Occipital lobe (tissue), 2 donors: ENCODE measurements around the gene MSANTD1. TPM values are rescaled to one million over a fixed set of nuclear protein-coding genes. Genes with fewer than 3 reads are reported as not detected.

ENCODE experiments used
- DNase-seq: peaks from one replicate; lab custom pipeline; 2025; lab: John Stamatoyannopoulos, UW
- total RNA-seq: library from RNA; depleted of rRNA; stranded (reverse); fragments of >200 nt; gene quantifications from one replicate; pipeline ENCODE4 v1.2.3, GENCODE V29; 2014

The MSANTD1 gene
- total RNA-seq, 1 donor from 2014 or later = 5.9 TPM

DNA sequence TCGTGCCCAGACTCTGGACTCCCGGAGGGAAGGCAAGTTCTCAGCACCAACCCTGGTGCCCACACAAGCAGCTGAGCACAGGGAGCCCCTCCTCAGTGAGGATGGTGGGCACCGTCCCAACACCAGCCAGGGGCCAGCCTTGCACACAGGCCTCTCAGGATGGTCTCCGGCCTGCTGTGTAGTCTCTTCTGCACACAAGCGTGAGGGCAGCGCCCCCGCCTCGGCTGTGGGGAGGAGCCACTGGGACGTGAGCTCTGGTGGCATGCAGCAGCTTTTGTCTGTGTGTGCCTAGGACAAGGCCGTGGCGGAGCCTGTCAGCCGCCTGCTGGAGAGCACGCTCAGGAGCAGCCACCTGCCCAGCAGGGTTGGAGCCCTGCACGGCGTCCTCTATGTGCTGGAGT, 16.1 kb upstream of the MSANTD1 start:
- DNase-seq = no peak

DNA sequence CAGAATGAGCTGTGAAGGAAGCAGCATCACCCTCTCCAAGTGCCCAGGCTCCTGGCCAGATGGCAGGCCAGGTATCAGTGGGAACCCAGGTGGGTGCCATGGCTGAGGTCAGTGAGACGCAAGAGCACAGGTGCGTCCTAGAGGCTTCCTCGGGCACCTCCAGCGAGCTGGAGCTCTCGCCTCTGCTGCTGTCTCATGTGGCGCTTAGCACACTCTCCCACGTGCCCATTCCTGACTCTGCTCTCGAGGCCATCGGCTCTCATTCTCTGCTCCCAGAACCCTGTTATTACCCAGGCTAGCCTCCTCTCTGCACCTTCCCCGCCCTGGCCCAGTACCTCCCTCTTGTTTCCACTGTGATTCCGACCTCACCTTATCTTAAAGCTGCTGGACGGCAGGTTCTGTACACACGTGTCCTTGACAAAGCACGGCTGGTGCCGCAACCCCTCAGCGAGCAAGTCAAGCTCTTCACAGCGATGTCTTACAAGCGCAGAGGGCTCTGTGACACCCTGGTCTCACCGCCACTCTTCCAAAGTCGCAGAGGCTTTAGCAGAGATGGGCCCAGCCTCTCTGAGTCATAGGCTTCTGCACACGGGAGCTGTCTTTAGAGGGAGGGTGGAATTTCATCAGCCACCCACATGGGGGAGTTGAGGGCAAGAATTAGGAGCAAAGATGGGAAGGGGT, 15.4 kb upstream of the MSANTD1 start:
- no peak for DNase-seq

DNA sequence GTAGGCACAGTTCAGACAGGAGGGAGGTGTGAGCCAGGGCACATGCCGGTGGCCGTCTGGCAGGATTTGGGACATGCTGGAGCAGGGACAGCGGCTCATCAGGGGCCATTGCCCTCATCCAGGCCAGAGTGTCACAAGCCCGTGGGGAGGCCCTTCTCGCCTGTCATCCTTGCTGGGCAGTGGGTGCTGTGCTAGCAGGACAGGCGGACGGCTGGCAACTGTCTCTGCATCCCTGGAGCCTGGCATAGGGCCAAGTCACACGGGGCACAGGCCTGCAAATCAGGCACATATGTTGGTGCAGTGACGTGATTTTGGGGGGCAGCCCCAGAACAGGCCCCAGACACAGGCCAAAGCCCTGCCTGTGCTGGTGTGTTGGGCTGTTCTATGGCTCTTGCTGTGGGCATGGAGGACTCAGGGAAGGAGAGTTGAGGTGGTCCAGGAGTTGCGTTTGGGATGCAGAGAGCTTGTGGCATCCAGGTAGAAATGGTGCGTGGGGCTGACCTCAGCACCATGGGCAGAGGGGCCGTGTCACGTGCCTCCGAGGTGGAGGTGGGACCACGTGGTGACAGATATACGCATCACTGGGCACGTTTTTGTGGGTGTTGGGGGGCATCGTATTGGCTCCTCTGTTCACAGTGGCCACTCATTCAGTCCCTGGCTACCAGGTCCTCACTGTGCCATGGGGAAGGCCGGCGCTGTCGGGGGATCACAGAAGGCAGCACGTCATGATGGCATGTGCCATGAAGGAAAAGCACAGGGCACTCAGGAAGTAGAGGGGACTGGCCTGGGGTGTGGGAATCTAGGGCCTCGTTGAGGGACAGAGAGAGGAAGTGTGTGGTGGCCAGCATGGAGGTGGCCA, 14.6 kb upstream of the MSANTD1 start:
- no peak for DNase-seq

DNA sequence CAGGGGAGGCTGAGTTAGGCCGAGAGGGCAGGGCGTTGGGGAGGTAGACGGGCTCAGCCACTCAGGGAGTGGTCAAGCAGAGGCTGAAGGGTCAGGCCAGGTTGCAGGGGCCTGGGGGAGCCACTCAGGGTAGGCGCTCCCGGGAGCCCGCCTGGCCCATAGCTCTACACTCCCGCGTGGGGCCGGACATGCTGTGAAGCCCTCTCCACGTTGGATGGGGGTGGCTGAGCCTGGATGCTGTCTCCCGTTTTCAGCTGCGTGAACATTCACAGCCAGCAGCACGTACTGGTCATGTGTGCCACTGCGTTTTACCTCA, 14.0 kb upstream of the MSANTD1 start:
- DNase-seq = no peak

DNA sequence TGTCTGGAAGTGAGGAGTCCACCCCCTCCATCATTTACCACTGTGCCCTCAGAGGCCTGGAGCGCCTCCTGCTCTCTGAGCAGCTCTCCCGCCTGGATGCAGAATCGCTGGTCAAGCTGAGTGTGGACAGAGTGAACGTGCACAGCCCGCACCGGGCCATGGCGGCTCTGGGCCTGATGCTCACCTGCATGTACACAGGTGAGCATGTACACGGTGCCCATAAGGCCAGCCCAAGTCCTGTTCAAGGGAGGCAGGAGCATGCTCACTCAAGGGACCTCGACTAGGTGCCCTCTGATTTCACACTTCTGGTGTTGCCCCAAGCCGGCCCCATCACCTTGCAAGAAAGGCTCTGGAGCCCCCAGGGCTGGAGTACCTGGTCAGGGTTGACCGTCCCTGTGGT, 13.4 kb upstream of the MSANTD1 start:
- no peak for DNase-seq

DNA sequence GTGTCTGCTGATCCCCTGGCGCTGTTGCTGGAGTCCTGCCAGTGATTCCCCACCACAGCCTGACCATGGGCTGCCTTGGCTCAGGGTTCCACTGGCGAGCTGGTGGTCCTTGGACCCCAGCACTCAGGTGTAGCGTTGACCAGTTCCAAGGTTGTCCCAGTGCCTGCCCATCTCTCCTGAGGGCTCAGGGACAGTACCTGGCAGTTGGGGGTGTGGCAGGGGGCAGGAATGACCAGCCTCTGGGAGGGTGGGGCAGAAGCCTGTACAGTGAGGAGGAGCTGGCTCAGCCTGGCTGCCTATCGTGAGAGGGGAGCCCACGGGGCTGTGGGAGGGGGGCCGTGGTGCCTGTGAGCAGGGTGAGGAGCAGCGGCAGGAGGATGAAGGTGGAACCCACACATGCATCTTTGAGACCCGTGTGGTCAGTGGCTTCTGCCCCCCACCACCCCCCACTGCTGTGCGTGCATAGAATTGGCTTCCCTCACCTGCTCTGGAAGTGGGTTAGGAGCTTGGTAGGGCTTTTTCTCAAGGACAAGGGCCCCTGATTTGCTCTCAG, 12.6 kb upstream of the MSANTD1 start:
- no peak for DNase-seq

DNA sequence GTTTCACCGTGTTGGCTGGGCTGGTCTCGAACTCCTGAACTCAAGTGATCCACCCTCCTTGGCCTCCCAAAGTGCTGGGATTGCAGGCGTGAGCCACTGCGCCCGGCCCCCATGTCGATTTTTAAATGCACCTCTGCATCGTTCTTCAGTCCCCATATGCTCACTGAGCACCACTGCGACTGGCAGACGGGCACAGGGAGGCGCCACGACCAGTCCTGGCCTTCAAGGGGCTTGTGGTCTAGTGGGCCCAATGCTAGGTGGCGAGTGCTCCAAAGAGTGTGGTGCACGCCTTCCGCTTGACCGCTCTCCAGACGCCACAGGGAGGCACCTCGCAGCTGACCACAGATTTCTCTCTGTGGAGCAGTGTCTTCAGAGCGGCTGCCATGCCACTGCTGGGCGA, 11.7 kb upstream of the MSANTD1 start:
- no peak for DNase-seq

DNA sequence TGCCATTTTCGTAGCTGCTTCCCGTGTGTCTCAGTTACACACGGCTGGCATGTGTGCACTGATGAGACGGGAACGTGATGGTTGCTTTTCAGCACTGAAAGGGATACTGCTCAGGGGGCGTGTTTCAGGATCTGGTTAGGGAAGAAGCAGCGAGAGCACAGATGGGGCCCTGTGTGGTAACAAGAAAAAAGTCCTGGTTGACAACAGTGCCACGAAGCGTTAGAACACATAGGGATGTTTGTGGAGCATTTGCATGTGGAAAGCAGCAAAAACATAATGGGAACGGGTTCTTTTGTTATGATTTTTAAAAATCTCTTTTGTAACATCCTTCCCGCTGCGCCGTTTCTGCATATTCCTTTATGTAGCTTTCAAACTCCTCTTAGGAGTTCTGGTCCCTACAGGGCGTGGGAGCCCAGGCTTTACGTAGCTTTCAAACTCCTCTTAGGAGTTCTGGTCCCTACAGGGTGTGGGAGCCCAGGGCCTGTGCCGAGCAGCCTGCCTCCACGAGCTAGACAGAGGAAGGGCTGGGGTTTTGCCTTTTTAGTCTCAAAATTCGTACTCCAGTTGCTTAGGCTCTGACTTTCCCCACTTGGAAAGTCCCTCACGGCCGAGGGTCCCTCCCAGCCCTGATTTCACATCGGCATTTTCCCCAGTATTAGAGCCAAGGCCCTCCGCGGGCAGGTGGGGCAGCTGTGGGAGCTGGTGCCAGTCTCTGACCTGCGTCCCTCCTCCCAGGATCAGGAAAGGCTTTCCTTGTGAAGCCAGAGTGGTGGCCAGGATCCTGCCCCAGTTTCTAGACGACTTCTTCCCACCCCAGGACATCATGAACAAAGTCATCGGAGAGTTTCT, 11.0 kb upstream of the MSANTD1 start:
- no peak for DNase-seq

DNA sequence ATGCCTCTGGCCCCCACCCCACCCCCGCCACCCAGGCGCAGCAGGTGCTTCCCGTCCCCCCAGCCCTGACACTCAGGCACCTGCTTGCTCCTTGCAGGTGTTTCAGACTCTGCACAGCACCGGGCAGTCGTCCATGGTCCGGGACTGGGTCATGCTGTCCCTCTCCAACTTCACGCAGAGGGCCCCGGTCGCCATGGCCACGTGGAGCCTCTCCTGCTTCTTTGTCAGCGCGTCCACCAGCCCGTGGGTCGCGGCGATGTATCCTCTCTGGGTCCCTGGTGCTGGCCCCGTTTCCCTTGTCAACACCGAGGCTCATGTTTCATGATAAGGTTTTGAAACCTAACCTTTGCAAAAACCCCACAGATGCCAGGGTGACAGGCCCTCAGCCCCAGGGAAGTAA, 10.2 kb upstream of the MSANTD1 start:
- DNase-seq = no peak

DNA sequence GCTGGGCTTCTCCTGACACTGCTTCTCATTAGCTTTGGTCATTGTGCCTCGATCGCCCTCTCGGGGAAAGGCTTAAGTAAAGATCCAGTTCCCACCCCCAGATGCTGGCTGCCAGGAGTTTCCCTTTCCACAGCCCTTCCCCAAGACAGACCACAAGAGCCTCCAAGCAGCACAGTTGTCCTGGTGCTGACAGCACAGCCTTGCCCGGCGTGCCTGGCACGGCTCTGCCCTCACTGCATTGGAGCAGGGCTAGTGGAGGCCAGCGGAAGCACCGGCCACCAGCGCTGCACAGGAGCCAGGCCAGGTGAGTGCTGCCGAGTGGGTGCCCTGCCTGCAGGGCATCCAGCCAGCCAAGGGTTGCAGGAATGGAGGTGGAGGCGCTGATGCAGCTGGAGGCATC, 9.7 kb upstream of the MSANTD1 start:
- no peak for DNase-seq

DNA sequence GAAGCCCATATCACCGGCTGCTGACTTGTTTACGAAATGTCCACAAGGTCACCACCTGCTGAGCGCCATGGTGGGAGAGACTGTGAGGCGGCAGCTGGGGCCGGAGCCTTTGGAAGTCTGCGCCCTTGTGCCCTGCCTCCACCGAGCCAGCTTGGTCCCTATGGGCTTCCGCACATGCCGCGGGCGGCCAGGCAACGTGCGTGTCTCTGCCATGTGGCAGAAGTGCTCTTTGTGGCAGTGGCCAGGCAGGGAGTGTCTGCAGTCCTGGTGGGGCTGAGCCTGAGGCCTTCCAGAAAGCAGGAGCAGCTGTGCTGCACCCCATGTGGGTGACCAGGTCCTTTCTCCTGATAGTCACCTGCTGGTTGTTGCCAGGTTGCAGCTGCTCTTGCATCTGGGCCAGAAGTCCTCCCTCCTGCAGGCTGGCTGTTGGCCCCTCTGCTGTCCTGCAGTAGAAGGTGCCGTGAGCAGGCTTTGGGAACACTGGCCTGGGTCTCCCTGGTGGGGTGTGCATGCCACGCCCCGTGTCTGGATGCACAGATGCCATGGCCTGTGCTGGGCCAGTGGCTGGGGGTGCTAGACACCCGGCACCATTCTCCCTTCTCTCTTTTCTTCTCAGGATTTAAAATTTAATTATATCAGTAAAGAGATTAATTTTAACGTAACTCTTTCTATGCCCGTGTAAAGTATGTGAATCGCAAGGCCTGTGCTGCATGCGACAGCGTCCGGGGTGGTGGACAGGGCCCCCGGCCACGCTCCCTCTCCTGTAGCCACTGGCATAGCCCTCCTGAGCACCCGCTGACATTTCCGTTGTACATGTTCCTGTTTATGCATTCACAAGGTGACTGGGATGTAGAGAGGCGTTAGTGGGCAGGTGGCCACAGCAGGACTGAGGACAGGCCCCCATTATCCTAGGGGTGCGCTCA, 8.7 kb upstream of the MSANTD1 start:
- DNase-seq = no peak

DNA sequence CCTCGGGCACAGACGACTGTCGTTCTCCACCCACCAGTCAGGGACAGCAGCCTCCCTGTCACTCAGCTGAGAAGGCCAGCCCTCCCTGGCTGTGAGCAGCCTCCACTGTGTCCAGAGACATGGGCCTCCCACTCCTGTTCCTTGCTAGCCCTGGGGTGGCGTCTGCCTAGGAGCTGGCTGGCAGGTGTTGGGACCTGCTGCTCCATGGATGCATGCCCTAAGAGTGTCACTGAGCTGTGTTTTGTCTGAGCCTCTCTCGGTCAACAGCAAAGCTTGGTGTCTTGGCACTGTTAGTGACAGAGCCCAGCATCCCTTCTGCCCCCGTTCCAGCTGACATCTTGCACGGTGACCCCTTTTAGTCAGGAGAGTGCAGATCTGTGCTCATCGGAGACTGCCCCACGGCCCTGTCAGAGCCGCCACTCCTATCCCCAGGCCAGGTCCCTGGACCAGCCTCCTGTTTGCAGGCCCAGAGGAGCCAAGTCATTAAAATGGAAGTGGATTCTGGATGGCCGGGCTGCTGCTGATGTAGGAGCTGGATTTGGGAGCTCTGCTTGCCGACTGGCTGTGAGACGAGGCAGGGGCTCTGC, 7.9 kb upstream of the MSANTD1 start:
- DNase-seq = no peak

DNA sequence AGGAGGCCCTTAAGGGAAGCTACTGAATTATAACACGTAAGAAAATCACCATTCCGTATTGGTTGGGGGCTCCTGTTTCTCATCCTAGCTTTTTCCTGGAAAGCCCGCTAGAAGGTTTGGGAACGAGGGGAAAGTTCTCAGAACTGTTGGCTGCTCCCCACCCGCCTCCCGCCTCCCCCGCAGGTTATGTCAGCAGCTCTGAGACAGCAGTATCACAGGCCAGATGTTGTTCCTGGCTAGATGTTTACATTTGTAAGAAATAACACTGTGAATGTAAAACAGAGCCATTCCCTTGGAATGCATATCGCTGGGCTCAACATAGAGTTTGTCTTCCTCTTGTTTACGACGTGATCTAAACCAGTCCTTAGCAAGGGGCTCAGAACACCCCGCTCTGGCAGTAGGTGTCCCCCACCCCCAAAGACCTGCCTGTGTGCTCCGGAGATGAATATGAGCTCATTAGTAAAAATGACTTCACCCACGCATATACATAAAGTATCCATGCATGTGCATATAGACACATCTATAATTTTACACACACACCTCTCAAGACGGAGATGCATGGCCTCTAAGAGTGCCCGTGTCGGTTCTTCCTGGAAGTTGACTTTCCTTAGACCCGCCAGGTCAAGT, 6.9 kb upstream of the MSANTD1 start:
- DNase-seq = no peak

DNA sequence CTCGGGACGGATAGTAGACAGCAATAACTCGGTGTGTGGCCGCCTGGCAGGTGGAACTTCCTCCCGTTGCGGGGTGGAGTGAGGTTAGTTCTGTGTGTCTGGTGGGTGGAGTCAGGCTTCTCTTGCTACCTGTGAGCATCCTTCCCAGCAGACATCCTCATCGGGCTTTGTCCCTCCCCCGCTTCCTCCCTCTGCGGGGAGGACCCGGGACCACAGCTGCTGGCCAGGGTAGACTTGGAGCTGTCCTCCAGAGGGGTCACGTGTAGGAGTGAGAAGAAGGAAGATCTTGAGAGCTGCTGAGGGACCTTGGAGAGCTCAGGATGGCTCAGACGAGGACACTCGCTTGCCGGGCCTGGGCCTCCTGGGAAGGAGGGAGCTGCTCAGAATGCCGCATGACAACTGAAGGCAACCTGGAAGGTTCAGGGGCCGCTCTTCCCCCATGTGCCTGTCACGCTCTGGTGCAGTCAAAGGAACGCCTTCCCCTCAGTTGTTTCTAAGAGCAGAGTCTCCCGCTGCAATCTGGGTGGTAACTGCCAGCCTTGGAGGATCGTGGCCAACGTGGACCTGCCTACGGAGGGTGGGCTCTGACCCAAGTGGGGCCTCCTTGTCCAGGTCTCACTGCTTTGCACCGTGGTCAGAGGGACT, 5.7 kb upstream of the MSANTD1 start:
- DNase-seq = no peak

DNA sequence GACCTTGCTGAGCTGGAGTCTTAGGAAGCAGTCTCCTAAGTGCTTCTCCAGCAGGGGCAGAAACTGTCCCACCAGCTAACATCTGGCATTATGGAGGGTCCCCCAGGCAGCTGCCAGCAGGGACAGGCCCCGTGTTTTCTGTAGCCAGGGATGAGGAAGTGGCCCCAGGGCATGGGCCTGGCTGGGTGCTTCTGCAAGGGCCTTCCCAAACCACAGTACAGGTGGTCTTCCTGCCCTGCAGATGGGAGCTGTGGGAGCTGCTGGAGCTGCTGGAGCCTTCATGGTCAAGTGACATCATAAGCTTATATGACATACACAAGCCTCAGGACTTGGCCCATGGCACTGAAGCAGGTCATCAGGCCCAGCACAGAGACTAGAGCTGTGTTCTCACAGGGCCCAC, 5.0 kb upstream of the MSANTD1 start:
- DNase-seq = no peak

DNA sequence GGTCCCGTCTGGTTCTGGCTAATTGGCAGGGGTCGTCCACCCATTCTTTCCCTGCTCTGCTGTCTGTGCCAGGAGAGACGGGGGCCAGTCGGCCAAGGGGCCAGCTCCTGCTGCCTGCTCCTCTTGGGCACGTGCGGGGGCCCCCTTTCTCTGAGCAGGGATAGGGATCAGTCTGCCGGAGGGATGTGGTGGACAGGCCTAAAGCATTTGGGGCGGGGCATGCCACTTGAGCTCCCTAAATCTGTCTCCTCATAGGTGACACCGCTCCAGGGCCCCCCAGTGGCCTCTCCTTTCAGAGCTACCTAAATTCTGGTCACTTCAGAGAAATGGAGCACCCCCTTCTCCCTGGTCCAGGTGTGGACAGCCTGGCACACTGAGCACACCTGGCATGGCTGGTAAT, 4.2 kb upstream of the MSANTD1 start:
- DNase-seq = no peak

DNA sequence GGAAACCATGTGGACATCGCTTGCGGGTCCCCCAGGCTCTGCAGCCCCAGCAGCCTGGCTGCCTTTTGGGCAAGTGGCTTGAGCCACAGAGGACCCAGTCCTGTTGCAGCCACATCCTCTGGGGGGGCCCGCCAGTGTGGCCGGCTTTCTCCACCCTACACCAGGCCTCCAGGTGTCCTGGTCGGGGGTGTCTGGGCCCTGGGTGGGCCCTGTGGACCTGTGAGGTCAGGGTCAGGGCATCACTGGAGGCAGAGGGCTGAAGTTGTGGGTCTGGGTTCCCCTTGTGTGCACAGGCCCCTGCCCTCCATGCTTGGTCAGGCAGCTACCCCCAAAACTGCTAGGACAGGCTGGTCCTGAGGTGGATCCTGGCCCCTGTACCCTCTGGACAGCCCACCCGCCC, 3.3 kb upstream of the MSANTD1 start:
- DNase-seq = no peak

DNA sequence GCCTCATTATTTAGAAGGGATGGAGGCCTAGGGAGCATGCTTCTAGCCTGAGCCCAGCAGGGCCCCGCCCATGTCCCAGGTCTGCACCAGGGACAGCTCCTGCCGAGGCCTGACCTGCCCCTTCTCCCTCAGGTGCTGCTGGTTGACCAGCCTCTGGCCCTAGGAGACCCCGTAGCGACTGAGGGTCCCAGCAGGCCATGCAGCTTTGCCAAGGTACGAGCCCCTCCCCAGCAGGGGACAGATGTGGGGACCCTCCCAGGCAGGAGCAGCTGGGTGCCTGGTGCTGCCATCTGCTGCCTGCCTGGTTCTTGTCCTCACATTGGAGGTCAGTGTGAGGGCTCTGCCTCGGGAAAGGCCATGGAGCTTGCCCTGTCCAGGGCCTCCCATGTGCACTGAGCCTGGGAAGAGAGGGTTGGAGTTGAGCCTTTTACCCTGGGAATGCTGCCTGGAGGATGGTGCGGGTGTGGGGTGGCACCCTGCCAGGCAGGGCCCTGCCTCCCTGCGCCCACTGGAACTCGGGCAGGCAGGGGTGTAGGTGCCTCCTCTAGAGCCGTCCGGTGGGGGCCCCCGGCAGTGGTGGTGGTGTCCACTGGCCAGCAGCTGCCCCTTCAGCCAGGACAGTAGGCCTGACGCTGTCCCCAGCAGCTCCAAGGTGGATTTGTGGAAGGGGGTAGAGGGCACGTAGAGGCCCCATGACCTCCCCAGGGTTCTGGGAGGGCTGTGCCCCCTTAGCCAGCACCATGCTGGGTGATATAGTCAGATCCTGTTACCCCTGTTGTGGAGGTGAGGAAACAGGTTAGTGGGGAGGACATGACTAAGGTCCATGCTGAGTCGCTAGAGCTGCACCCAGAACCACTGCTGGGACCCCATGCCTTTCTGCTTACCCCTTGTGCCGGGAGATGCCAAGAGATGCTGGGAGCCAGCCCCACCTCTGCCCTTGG, 2.2 kb upstream of the MSANTD1 start:
- no peak for DNase-seq
